ENCODE results near the gene C1QL4. TPM values are rescaled to one million over a fixed set of nuclear protein-coding genes. Genes with fewer than 3 reads are reported as not detected.

C1QL4 gene
- total RNA-seq, 1 donor from 2014 or later: not detected

GRCh38 chr12:49352351-49352750, 15.4 kb upstream of the C1QL4 start:
- intact Hi-C loops (cut with micrococcal nuclease): no loop called here
- DNase-seq: no peak
- ATAC-seq: no peak

GRCh38 chr12:49349266-49349665, 12.3 kb upstream of the C1QL4 start:
- no peak for ATAC-seq
- no peak for DNase-seq
- intact Hi-C loops (cut with micrococcal nuclease): no loop called here

- intact Hi-C loops (cut with micrococcal nuclease): no loop called here
- ATAC-seq (no peak), DNase-seq (no peak)
Measured at GRCh38 chr12:49348781-49349180, 11.8 kb upstream of the C1QL4 start.

- intact Hi-C loops (cut with micrococcal nuclease): no loop called here
- DNase-seq: peak; percentile 86
- peak; percentile 89 for ATAC-seq
Measured at GRCh38 chr12:49347311-49348193, 10.6 kb upstream of the C1QL4 start.

- ATAC-seq (peak; percentile 4), DNase-seq (no peak)
- intact Hi-C loops (cut with micrococcal nuclease): no loop called here
Measured at GRCh38 chr12:49346659-49347310, 9.8 kb upstream of the C1QL4 start, which contains the start of gene DNAJC22. Gene DNAJC22, plus strand, starts transcription at chr12:49346888. Its CDS starts 1,985 bp downstream, at chr12:49348873.

- ATAC-seq: no peak
- DNase-seq: no peak
- intact Hi-C loops (cut with micrococcal nuclease): no loop called here
Measured at GRCh38 chr12:49345825-49346658, 9.1 kb upstream of the C1QL4 start.

- intact Hi-C loops (cut with micrococcal nuclease): no loop called here
- ATAC-seq: peak; percentile 4
- no peak for DNase-seq
Measured at GRCh38 chr12:49345051-49345824, 8.2 kb upstream of the C1QL4 start.

- ATAC-seq (no peak), DNase-seq (no peak)
- intact Hi-C loops (cut with micrococcal nuclease): no loop called here
Measured at GRCh38 chr12:49344486-49345050, 7.6 kb upstream of the C1QL4 start.

GRCh38 chr12:49342914-49343731, 6.1 kb upstream of the C1QL4 start:
- intact Hi-C loops (cut with micrococcal nuclease): no loop called here
- peak; percentile 2 for ATAC-seq
- DNase-seq: no peak

- ATAC-seq (peak; percentile 63), DNase-seq (peak; percentile 81)
- intact Hi-C loops (cut with micrococcal nuclease): no loop called here
Measured at GRCh38 chr12:49342066-49342913, 5.3 kb upstream of the C1QL4 start.

GRCh38 chr12:49341777-49342065, 4.7 kb upstream of the C1QL4 start:
- intact Hi-C loops (cut with micrococcal nuclease): no loop called here

GRCh38 chr12:49340971-49341776, 4.2 kb upstream of the C1QL4 start:
- intact Hi-C loops (cut with micrococcal nuclease): no loop called here
- ATAC-seq (no peak), DNase-seq (no peak)

More at GRCh38 chr12:49341777-49342065, 4.7 kb upstream of the C1QL4 start:
- DNase-seq: no peak
- ATAC-seq: no peak

GRCh38 chr12:49340095-49340870, 3.3 kb upstream of the C1QL4 start:
- intact Hi-C loops (cut with micrococcal nuclease): no loop called here
- ATAC-seq (no peak), DNase-seq (no peak)

GRCh38 chr12:49339464-49339861, 2.5 kb upstream of the C1QL4 start:
- ATAC-seq (no peak), DNase-seq (no peak)
- intact Hi-C loops (cut with micrococcal nuclease): no loop called here

GRCh38 chr12:49338830-49339463, 2.0 kb upstream of the C1QL4 start:
- ATAC-seq (no peak), DNase-seq (no peak)
- intact Hi-C loops (cut with micrococcal nuclease): no loop called here

Measured in left ventricle myocardium superior (tissue), 1 donor.